Osteocyte (in vitro differentiated cells): ENCODE results near the gene EN1. TPM values are rescaled to one million over a fixed set of nuclear protein-coding genes. Genes with fewer than 3 reads are reported as not detected.

Source experiments
- DNase-seq: peaks from one replicate; pipeline ENCODE4 v3.0.0; 2021; ENCODE audit warnings: mixed read lengths; ENCODE audit not compliant: unreplicated experiment; ENCODE audit errors: extremely low spot score
- H3K27ac Mint-ChIP-seq: one replicate; pipeline ENCODE4 v1.8.0; 2021; ENCODE audit warnings: mild to moderate bottlenecking, mixed read lengths; ENCODE audit not compliant: unreplicated experiment
- H3K27me3 Mint-ChIP-seq: one replicate; pipeline ENCODE4 v1.8.0; 2021; ENCODE audit warnings: mixed read lengths; ENCODE audit not compliant: unreplicated experiment
- H3K36me3 Mint-ChIP-seq: one replicate; pipeline ENCODE4 v1.8.0; 2021; ENCODE audit warnings: mixed read lengths; ENCODE audit not compliant: unreplicated experiment
- H3K4me1 Mint-ChIP-seq: one replicate; pipeline ENCODE4 v1.8.0; 2021; ENCODE audit warnings: mixed read lengths; ENCODE audit not compliant: unreplicated experiment
- H3K4me3 Mint-ChIP-seq: one replicate; pipeline ENCODE4 v1.8.0; 2021; ENCODE audit warnings: mild to moderate bottlenecking, moderate library complexity, mixed read lengths; ENCODE audit not compliant: unreplicated experiment
- H3K9me3 Mint-ChIP-seq: one replicate; pipeline ENCODE4 v1.8.0; 2021; ENCODE audit warnings: mixed read lengths; ENCODE audit not compliant: unreplicated experiment
- CTCF ChIP-seq: fragments of 200-600 bp; sonication (generic); IDR thresholded peaks from 2 replicates; pipeline ENCODE4 v1.5.0; 2021; ENCODE audit warnings: antibody characterized with exemption, mild to moderate bottlenecking, moderate library complexity
- total RNA-seq: library from RNA; stranded (reverse); gene quantifications from 2 replicates; pipeline ENCODE4 v1.2.1, GENCODE V29; 2021

Gene EN1
- total RNA-seq, 1 donor from 2014 or later: not detected

- Mint-ChIP-seq H3K4me3 (no peak overlapping the region), H3K27ac (no peak overlapping the region), H3K36me3 (no peaks in the 10 kb centered on the region), H3K4me1 (no peaks in the 10 kb centered on the region), H3K9me3 (no peaks in the 10 kb centered on the region), H3K27me3 (peaks cover 3% of the 10 kb centered on the region)
- DNase-seq: no peak
- TF ChIP-seq CTCF: no peak
These were observed 46.3 kb downstream of the EN1 start for GRCh38 chr2:118801151-118801550.

DNA sequence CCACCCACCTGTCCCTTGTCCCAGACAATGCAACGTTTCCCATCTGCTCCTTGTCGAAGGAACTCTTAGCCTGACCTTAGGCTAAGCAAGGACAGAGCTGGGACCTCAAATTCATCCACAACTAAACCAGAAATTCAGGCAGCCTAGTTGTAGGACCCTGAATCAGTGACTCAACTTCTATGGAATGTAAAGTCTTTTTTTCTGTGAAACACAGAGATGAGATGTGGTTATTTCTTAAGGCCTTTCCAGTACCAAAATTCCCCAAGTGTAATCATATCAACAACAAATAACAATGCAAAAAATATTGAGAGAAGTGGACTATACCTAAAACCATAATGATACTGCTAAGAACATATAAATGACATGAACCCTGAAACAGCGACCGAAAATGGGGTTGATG is 46.7 kb downstream of the EN1 start:
- no peak overlapping the region for H3K27ac Mint-ChIP-seq
- H3K36me3 Mint-ChIP-seq: no peaks in the 10 kb centered on the region
- TF ChIP-seq CTCF: no peak
- no peaks in the 10 kb centered on the region for H3K4me1 Mint-ChIP-seq
- no peak overlapping the region for H3K4me3 Mint-ChIP-seq
- H3K9me3 Mint-ChIP-seq: no peaks in the 10 kb centered on the region
- H3K27me3 Mint-ChIP-seq: peaks cover 3% of the 10 kb centered on the region
- no peak for DNase-seq

GRCh38 chr2:118794546-118794945 is 52.9 kb downstream of the EN1 start:
- no peak for DNase-seq
- Mint-ChIP-seq H3K4me3 (no peak overlapping the region), H3K27me3 (peaks cover 3% of the 10 kb centered on the region), H3K9me3 (no peaks in the 10 kb centered on the region), H3K4me1 (no peaks in the 10 kb centered on the region), H3K27ac (no peak overlapping the region), H3K36me3 (no peaks in the 10 kb centered on the region)
- no peak for TF ChIP-seq CTCF

Other genes starting within 250 kb of the EN1 start
- gene MARCO, start 94.5 kb upstream of the EN1 start, total RNA-seq: not detected in 2 replicates